Inflammatory macrophage treated with lipopolysaccharide for 1 hour (primary cell): ENCODE results near the gene GALNT13.
A peak's percentile ranks its signal among the peaks of the same experiment; 100 is the strongest.
"Not testable (repeated sequence)": the region's sequence is repeated elsewhere in the genome, so short reads cannot be mapped to it uniquely, and the experiment has no call there.

Experiments used
- DNase-seq, 2 donors: peaks; one replicate each; pipeline ENCODE4 v3.0.0-alpha.2; 2020 to 2022

Gene GALNT13

DNA sequence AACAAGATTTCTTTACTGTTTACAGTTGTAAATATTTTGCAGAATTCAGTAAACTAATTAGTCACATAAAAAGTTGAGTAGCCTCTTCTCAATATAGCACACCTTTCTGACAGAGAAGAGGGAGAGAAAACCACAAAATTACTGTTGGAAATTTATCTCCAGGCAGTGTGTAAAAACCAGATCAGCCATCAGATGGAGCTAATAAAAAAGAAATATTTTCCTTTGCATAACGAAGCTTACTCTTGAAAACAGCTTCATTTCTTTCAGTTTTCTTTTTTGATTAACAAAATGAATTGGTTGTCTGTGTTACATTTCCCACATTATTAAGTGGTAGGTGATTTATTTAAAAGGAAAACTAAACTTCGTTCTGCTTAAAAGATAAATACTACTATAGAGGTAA, 567.4 kb downstream of the GALNT13 start:
- no peak for DNase-seq

DNA sequence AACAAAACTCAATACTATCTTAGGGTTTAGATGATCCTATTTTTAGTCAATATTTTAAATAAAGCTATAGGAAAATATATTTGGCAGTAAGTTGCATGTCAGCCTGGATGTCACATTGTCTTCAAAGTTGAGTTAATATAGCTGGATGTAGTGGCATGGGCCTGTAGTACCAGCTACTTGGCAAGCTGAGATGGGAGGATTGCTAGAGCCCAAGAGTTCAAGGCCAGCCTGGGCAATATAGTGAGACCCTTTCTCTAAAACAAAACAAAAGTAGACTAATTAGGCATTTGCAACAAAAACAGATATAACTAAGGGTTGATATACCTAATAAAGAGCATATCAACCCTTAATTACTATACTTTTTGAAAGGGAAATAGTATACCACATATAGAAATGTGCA, 572.2 kb downstream of the GALNT13 start:
- no peak for DNase-seq

DNA sequence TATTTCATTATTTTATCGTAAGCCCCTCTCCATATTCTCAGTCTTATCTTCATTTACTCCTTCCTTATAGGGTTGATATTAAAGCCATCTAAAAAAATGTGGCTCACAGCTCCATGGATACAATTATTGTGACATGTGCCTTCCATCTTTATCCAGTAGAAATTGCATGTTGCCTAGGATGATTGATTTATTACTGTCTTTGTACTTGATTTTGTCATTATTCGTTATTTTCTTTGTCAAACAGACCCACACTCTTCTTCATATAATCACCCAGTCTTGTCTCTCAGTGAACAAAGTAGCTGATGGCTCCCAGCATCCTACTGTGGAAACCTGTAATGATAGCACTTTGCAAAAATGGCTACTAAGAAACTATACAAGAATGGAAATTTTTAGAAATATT, 574.6 kb downstream of the GALNT13 start:
- DNase-seq = no peak

- no peak for DNase-seq
Measured at GRCh38 chr2:154447727-154448418, 576.2 kb downstream of the GALNT13 start.

DNA sequence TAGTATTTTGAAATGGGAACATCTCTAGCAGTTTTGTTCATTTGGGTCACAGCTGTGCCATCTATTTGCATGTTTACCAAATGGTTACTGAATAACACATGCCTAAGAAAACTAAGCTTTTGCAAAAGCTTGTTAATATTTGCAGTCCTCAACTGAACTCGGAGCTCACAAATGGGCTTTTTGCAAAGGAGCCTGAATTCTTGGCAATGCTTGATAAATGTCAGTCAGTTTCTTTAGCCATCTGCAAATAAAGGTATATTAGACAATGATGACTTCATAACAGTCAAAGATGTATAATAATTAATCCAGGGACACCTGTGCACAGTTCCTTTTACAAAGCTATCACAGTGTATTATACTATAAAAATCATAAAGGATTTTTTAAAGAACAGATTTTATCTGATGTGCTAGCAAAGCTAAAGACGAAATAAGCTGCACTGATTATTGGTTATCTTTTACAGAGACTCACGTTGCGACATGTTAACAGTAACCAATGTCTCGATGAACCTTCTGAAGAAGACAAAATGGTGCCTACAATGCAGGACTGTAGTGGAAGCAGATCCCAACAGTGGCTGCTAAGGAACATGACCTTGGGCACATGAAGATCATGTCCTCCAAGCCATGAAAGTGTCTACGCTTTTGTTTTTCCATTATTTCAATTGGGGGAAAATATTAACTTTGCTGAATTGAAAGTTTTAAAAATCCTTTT, 578.4 kb downstream of the GALNT13 start:
- DNase-seq = no peak

GRCh38 chr2:154452471-154452870, 580.7 kb downstream of the GALNT13 start:
- no peak for DNase-seq

- DNase-seq = peak; percentile 9 to 27
Measured at GRCh38 chr2:154452906-154453493, 581.3 kb downstream of the GALNT13 start.

DNA sequence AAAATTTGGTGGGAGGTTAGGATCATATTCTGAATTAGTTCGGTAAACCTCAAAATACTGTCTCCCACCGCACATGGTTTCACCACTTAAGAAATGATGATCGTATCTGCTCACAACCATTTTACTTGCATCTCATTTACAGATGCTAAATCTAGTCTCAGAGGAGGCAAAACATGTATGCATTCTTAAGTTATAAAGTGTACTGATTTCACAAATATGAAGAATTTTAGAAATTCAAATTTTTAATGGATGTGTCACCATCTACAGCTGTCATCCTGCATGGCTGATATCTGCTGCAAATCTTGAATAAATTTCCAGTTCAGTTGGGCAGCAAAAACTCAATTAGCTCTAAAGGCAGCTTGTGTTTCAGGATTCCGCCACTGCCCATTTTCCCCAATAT, 583.4 kb downstream of the GALNT13 start:
- no peak for DNase-seq

- peak; percentile 19 to 28 for DNase-seq
Measured at GRCh38 chr2:154455866-154456265, 584.1 kb downstream of the GALNT13 start.

- no peak for DNase-seq
Measured at GRCh38 chr2:154457286-154457685, 585.6 kb downstream of the GALNT13 start.

DNA sequence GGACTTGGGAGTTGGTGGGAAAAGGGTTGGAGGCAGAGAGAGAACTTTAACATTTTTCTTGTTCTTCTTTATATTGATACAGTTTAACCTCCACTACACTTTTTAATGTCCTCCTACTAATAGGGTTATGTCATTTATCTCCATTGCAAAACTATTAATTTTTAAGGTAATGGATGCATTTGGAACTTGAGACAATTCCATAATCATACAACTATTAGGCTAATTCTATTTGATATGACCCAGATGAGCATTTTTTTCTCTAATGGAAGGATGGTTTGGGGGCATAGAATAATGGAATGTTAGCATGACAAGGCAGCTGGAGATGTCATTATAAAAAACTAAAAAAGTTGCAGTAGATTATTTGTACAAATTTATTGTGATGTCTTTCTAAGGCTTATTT, 587.6 kb downstream of the GALNT13 start:
- DNase-seq = no peak

- no peak for DNase-seq
Measured at GRCh38 chr2:154462634-154463033, 590.9 kb downstream of the GALNT13 start.

DNA sequence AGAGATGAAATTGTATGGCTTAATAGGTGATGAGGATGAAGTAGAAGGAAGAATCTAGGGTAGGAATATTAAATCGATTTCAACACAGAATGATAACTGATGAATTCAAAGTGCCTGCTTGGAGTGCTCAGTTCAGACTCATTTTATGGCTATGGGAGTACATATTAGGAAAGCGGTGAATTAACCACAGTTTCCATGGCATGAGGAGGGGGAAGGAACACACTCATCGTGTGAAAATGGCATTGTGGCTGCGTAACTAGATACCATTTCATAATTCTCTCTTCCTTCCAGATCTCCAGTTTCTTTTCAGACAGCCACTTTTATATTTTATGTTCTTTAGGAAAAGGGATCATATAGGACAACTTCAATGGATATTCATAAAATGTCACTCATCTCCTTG, 594.5 kb downstream of the GALNT13 start:
- no peak for DNase-seq

DNA sequence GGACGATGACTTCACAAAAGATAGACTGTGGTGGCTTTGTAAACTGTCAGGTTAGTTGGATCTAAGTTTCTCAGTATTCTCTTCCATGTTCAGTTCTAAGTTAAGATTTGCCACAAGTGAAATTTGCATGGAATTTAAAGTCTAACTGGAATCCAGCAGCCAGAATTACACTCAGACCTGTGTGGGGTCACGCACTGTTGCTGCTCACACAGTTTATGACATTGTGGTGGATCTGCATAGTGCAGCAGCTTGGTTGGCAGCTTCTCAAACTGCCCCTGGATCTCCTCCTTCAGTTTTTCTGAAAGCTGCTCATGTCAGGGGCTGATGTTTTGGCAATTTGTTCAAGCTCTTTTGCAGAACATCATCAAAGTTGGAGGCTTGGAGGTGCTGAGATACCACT, 598.7 kb downstream of the GALNT13 start:
- no peak for DNase-seq

DNA sequence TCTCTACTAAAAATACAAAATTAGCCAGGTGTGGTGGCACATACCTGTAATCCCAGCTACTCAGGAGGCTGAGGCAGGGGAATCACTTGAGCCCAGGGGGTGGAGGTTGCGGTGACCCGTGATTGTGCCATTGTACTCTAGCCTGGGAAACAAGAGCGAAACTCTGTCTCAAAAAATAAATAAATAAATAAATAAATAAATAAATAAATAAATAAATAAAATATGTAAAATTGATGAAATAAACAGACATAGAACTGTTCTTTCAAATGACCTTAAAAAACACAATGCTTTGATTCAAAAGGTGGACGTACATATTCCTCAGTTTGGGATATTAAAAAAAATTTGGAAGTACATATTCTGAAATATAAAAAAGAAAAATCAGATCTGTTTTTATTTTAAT, 599.8 kb downstream of the GALNT13 start:
- DNase-seq = not testable (repeated sequence)

GRCh38 chr2:154477319-154477718, 605.6 kb downstream of the GALNT13 start:
- no peak for DNase-seq

GRCh38 chr2:154480521-154480920, 608.8 kb downstream of the GALNT13 start:
- no peak for DNase-seq

GRCh38 chr2:154481336-154481735, 609.6 kb downstream of the GALNT13 start:
- DNase-seq = no peak

DNA sequence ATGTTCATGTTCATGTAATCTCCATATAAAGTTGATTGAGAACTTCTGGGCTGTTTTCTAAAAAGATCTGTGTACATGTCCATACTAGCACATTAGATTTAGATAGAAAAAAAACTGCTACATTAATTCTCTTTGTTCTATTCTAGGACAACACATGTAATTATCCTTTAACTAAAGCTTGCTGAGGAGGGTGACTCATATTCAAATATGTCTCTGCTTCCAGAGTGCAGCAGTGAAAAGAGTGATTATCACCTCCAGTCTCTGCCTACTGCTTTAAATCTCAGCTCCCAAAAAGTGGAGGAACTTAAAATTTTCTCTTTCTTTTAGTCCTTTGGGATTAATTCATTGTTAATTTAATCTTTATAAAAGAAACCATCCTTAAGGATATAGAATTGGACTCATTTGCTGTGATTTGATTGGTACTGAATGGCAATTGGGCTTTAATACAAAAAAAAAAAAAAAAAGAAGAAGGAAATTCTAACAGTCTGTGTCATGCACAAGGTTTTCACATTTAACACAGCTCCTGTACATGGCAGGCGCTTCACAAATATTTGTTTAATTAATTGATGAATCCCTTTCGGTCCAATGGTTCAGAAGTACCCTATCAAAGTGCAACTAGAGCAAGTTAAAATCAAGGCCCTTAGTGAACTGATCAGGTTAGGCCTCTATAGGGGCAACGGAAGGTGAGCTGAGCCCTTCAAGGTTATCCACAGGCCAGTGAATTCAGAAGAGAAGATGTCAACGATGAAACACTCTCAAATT, 612.8 kb downstream of the GALNT13 start:
- no peak for DNase-seq

DNA sequence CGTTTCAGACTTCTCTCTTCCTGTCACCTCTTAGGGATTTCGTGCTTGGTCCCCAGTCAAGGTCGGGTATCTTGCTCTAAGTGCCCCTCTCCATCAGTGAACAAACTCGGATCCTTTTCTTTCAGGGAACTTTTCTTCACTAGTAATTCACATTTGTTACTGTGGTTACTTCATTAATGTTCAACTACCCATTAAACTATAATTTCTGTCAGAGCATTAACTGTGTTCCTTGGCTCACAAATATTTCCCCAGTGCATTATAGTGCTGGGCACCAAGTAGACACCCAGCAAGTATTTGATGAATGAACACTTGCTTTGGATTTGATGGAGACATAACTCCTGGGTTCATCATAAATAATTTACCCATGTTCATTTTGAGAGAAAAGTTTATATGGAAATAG, 617.1 kb downstream of the GALNT13 start:
- DNase-seq = no peak

DNA sequence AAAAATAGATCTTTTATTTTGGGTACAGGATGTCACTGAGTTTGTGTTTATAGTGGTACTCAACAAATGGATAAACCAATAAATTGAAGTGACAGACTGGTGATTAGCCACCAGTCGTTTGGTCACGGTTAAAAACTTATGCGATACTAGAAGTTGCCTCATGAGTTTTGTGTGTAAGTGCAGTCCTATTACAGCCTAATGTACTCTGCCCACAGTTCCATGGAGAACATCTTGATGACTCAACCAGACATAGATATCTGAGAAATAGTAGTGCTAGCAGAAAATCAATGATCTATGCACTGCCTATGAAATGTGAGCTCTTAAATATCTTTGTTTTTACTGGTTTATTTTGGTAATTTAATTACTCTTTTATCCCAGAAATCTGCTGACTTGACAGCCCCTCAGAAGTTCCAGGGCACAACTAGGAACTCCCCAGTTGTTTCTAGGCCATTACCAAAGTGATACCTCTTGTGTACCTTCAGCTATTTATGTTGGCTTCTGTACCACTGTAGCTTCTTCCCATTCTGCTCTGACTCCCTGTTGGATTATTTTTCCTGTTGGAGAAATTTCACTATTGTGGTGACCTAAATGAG, 617.6 kb downstream of the GALNT13 start:
- no peak for DNase-seq

- DNase-seq = no peak
Measured at GRCh38 chr2:154490530-154490929, 618.8 kb downstream of the GALNT13 start.

- no peak for DNase-seq
Measured at GRCh38 chr2:154495455-154495868, 623.7 kb downstream of the GALNT13 start.
